Sigmoid colon (tissue), 3 donors: ENCODE results near the gene UBASH3B.
"Not testable (repeated sequence)": the region's sequence is repeated elsewhere in the genome, so short reads cannot be mapped to it uniquely, and the experiment has no call there.

ENCODE experiments used
- CTCF ChIP-seq, 4 experiments: fragments of 450-650 bp in 3 of 4; fragments of 200-600 bp in 1 of 4; IDR thresholded peaks; one replicate each; pipeline ENCODE4 v1.5.1; 2016 to 2019; ENCODE audit warnings: antibody characterized with exemption in 4 of 4, mild to moderate bottlenecking in 3 of 4, moderate library complexity in 2 of 4
- POLR2A ChIP-seq, 2 donors: fragments of 450-650 bp; IDR thresholded peaks; one replicate each; pipeline ENCODE4 v1.6.1; 2016; ENCODE audit warnings: antibody characterized with exemption in 2 of 2, mild to moderate bottlenecking in 2 of 2, moderate library complexity in 2 of 2

DNA sequence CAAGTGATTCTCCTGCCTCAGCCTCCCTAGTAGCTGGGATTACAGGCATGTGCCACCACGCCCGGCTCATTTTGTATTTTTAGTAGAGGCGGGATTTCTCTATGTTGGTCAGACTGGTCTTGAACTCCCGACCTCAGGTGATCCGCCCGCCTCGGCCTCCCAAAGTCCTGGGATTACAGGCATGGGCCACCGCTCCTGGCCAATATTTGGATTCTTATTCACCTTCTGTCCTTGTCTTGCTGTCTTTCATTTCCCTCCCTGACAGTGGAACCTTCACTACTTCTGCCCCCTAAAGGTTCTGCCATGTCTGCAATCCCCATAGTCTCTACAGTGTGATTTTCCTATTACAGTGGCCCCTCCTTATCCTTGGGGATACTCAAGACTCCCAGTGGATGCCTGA is 75.2 kb downstream of the UBASH3B start:
- not testable (repeated sequence) for TF ChIP-seq POLR2A, CTCF (IDR thresholded peaks at IDR 0.05)
